HUES48 (cell line): ENCODE measurements around the gene FAM171A2.

Source experiments
- H3K27ac ChIP-seq: one replicate; pipeline ENCODE4 v1.7.0; 2013; ENCODE audit warnings: low read depth, low read length, inconsistent platforms
- H3K27me3 ChIP-seq: 2 replicates; pipeline ENCODE4 v1.6.1; 2013; ENCODE audit warnings: mild to moderate bottlenecking, low read length; ENCODE audit not compliant: control insufficient read depth, insufficient read depth
- H3K36me3 ChIP-seq: 2 replicates; pipeline ENCODE4 v1.6.1; 2013; ENCODE audit warnings: low read length; ENCODE audit not compliant: control insufficient read depth, insufficient read depth
- H3K4me1 ChIP-seq: 2 replicates; pipeline ENCODE4 v1.6.1; 2013; ENCODE audit warnings: mild to moderate bottlenecking, low read length; ENCODE audit not compliant: control insufficient read depth, insufficient read depth
- H3K4me3 ChIP-seq: 2 replicates; pipeline ENCODE4 v1.5.1; 2013; ENCODE audit warnings: mild to moderate bottlenecking, low read depth, low read length
- H3K9ac ChIP-seq: 2 replicates; pipeline ENCODE4 v1.6.1; 2013; ENCODE audit warnings: mild to moderate bottlenecking, low read depth, low read length, moderate library complexity
- H3K9me3 ChIP-seq: 2 replicates; pipeline ENCODE4 v1.6.1; 2013; ENCODE audit warnings: low read length; ENCODE audit not compliant: control insufficient read depth, insufficient read depth

The FAM171A2 gene

DNA sequence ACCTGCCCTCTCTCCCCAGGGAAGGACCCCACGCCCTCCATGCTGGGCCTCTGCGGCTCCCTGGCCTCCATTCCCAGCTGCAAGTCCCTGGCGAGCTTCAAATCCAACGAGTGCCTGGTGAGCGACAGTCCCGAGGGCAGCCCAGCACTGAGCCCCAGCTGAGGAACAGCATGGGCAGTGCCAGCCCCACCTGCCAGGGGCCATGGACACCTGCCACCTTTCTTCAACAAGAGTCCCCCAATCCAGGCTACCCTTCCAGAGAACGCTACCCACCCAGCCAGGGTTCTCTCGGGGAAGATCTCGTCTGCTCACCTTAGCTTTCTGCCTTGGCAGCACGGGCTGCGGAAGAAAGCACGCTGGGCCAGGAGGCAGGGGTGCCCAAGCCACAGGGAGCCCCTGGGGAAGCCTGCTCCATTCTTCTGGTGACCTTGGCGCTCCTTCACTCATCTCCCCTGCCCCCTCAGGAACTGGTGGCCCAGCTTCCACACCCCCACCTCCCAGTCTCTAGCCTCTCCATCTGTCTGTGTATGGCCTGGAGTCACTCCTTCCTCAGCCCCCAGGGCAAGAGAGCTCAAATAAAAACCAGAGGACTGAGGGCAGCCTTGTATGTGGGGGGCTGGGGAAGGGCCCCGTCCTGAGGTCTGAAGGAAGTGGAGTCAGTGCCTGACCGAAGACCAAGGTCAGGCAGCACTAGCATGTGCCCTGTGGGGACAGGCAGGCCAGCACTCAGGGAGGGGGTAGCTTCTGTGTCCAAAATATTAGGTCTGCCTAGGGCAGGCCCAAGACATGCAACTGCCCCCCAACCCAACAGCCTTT is 45.4 kb downstream of the FAM171A2 start:
- no peak overlapping the region for H3K27ac ChIP-seq

DNA sequence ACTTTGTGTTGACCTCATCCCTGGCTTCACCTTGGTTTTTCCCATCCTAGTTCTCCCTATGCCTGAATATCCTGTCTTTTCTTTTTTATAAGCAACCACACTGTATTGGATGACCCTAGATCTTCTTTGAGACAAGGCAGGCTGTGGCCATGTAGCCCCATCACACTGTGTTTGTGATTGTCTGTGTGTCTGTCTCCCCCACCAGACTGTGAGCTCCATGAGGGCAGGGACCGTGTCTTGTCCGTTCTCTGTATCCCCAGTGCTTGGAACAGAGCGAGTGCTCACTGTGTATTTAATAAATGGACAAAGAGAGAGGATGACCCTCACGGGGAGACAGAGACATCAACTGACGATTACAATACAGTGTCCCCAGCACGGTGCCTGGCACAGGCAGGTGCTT is 46.1 kb downstream of the FAM171A2 start:
- H3K36me3 ChIP-seq = peaks cover 34% of the 10 kb centered on the region
- H3K4me1 ChIP-seq = no peaks in the 10 kb centered on the region
- H3K27ac ChIP-seq = no peak overlapping the region
- H3K27me3 ChIP-seq = peaks cover 25% of the 10 kb centered on the region
- H3K4me3 ChIP-seq = no peak overlapping the region
- H3K9ac ChIP-seq = no peak overlapping the region
- H3K9me3 ChIP-seq = no peaks in the 10 kb centered on the region

More for the DNA sequence above, 45.4 kb downstream of the FAM171A2 start:
- no peak overlapping the region for H3K4me3 ChIP-seq
- no peaks in the 10 kb centered on the region for H3K4me1 ChIP-seq
- peaks cover 35% of the 10 kb centered on the region for H3K36me3 ChIP-seq
- peaks cover 25% of the 10 kb centered on the region for H3K27me3 ChIP-seq
- H3K9ac ChIP-seq = no peak overlapping the region
- no peaks in the 10 kb centered on the region for H3K9me3 ChIP-seq

DNA sequence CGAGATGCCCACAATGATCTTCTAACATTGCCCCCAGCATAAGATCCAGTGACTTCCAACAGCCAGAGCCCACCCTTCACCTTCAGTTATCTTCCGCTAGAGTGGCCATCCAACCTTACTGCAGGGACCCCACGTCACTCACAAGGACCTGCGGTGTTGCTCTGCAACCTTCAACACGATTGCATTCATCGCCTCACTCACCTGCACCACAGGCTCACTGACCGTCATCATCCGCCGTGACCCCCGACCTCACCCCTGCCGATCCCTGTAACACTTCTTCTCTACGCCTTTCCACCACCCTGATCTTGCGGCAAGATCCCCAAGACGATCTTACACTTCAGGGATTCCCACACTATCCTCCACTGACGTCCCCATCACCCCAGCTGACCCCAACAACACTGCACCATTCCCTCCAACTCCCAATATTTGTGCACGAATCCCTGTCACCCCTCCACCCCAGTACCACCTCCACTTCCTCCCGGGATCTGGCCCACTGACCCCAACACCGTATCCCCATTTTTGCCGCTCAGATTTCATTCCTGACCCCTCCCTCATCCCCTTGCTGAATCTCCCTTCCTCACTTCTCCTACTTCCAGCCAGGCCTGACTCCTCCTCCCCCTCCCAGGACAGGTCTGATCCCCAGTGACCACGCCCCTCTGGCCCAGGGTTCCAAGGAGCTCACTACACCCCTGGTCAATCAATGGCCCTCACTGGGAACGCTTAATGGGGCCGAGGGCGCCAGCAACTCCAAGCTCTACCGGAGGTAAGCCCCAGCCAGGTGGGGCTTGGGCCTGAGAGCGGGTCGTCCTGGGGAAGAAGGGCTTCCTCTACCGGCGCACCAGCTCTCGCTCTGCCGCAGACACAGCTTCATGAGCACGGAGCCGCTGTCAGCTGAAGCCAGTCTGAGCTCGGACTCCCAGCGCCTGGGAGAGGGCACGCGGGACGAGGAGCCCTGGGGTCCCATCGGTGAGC is 47.6 kb downstream of the FAM171A2 start:
- peak overlapping the region; percentile 54 for H3K4me3 ChIP-seq
- H3K4me1 ChIP-seq = peaks cover 6% of the 10 kb centered on the region; the same call in 1 of the 2 replicates
- peaks cover 25% of the 10 kb centered on the region for H3K27me3 ChIP-seq
- H3K9me3 ChIP-seq = no peaks in the 10 kb centered on the region
- peak overlapping the region; percentile 59 for H3K27ac ChIP-seq
- peaks cover 19% of the 10 kb centered on the region for H3K36me3 ChIP-seq
- H3K9ac ChIP-seq = 0 out of 2 replicates have a peak overlapping the region, but pooled peaks have one; percentile 15

DNA sequence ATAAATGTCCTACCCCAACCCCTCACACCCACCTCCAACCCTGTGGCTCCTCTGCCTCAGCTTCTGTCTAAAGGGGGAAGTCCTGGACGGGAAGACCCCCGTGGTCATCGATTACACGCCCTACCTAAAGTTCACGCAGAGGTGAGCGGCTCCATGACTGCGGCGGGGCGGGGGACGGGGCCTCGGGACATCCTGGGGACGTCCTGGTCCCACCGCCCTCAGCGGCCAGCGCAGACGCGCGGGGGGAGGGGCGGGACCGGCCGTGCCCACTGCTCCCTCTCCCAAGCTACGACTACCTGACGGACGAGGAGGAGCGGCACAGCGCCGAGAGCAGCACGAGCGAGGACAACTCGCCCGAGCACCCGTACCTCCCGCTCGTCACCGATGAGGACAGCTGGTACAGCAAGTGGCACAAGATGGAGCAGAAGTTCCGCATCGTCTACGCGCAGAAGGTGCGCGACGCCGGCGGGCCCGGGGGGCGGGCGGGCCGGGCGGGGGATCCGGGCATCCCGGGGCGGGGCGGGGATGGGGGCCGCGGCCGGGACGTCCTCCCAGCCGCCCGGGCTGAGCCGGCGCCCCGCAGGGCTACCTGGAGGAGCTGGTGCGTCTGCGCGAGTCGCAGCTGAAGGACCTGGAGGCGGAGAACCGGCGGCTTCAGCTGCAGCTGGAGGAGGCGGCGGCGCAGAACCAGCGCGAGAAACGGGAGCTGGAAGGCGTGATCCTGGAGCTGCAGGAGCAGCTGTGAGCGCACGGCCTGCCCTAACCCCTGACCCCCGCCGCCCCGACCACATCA is 48.6 kb downstream of the FAM171A2 start:
- Histone ChIP-seq H3K36me3 (peaks cover 9% of the 10 kb centered on the region), H3K9ac (no peak overlapping the region), H3K27ac (no peak overlapping the region), H3K4me1 (peaks cover 12% of the 10 kb centered on the region; the same call in 1 of the 2 replicates), H3K4me3 (peak overlapping the region; percentile 54), H3K27me3 (peaks cover 25% of the 10 kb centered on the region), H3K9me3 (no peaks in the 10 kb centered on the region)

DNA sequence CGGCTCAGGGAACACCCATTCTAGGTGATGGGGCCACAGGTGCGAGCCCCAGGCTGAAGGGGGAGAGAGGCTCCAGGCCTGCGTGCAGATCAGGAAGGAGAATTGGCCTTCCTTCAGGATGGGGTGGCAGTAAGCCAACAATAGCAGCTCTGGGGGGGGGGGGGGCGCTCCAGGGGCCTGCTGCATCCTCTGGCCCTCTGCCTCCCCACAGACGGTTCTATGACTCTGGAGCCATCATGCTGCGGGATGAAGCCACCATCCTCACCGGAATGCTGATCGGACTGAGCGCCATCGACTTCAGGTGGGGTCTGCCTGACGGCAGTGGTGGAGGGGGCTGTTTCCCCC is 49.2 kb downstream of the FAM171A2 start:
- H3K4me3 ChIP-seq = peak overlapping the region; percentile 54

DNA sequence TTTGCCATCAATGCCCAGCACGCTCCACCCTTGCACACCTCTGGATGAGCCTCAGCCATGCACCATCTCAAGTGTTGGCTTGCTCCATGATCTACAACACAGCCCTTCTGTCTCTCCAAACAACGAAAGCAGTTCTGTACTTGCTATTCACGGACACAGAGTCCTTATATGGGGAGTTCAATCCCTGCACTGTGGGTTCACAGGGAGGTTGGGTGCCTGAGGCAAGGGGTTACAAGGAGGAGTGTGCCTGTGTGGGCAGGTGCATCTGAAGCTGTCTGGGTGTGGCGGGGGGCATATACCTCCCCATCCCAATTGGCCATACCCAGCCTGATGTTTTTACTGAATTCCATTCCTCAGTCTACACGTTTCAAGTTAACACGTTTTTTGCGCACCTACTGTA is 49.6 kb downstream of the FAM171A2 start:
- Histone ChIP-seq H3K9me3 (no peaks in the 10 kb centered on the region), H3K4me3 (no peak overlapping the region), H3K27me3 (peaks cover 25% of the 10 kb centered on the region), H3K27ac (no peak overlapping the region), H3K36me3 (no peaks in the 10 kb centered on the region), H3K9ac (no peak overlapping the region), H3K4me1 (peaks cover 18% of the 10 kb centered on the region)

More for the DNA sequence above, 49.2 kb downstream of the FAM171A2 start:
- H3K9me3 ChIP-seq = no peaks in the 10 kb centered on the region
- H3K27me3 ChIP-seq = peaks cover 25% of the 10 kb centered on the region
- H3K9ac ChIP-seq = no peak overlapping the region
- peaks cover 13% of the 10 kb centered on the region; the same call in 1 of the 2 replicates for H3K4me1 ChIP-seq
- peaks cover 3% of the 10 kb centered on the region for H3K36me3 ChIP-seq
- H3K27ac ChIP-seq = no peak overlapping the region

DNA sequence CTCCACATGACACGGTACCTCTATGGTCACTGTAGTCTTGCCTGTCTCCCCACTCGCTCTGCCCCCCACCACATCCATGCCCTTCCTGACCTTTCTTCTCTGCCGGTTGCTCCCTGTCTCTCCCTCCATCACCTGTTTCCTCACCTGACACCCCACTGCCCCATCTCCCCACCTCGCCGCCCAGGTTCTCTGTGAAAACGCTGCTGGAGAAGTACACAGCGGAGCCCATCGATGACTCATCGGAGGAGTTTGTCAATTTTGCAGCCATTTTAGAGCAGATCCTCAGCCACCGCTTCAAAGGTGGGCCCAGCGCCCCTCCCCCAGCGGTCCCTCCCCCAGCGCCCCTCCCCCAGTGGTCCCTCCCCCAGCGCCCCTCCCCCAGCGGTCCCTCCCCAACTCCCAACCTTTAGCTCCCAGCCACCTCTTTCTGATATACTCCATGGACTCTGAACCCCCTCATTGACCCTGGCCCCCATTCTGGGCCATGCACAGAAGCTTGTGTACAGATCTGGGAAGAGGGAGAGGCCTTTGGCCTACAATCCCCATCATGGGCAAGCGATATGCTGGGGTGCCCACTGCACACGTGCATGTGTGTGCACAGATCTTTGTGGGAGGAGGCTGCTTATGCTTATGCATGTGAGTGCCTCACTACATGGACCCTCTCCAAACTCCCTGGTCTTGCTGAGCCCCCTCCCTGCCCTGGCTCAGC is 51.1 kb downstream of the FAM171A2 start:
- H3K9me3 ChIP-seq = no peaks in the 10 kb centered on the region
- no peak overlapping the region for H3K9ac ChIP-seq
- H3K27me3 ChIP-seq = peaks cover 25% of the 10 kb centered on the region
- H3K27ac ChIP-seq = no peak overlapping the region
- H3K4me1 ChIP-seq = peaks cover 20% of the 10 kb centered on the region
- no peaks in the 10 kb centered on the region for H3K36me3 ChIP-seq
- H3K4me3 ChIP-seq = no peak overlapping the region

DNA sequence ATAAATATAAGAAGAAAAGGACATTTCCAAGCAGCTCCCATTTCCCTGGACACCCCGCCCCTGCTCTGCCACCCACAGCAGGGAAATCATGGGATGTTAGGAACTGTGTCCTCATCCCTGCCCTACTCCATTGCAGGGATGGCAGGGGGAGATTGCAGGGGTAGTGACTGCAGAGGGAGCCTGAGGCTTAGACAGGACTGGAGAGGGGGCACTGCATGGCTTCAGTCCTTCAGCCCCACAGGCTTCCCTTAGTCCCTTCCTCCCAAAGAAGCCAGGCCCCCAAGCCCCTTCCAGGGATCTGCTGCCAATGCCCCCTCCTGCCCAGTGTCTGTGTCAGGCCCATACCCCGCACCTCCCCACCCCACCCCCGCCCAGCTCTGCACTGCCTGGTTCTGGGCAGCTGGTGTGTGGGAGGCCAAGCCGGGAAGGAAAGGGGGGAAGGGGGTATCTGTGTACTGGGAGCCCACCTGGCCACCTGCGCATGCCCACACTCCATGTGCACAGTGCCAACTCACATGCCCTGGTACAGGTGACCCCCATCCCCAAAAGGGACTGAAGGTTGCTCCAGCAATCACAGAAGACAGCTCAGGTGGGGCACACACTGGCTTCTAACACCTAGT is 52.0 kb downstream of the FAM171A2 start:
- peaks cover 20% of the 10 kb centered on the region for H3K27me3 ChIP-seq
- no peak overlapping the region for H3K27ac ChIP-seq
- peaks cover 25% of the 10 kb centered on the region for H3K4me1 ChIP-seq
- no peaks in the 10 kb centered on the region for H3K36me3 ChIP-seq
- no peak overlapping the region for H3K4me3 ChIP-seq
- no peaks in the 10 kb centered on the region for H3K9me3 ChIP-seq
- H3K9ac ChIP-seq = no peak overlapping the region

DNA sequence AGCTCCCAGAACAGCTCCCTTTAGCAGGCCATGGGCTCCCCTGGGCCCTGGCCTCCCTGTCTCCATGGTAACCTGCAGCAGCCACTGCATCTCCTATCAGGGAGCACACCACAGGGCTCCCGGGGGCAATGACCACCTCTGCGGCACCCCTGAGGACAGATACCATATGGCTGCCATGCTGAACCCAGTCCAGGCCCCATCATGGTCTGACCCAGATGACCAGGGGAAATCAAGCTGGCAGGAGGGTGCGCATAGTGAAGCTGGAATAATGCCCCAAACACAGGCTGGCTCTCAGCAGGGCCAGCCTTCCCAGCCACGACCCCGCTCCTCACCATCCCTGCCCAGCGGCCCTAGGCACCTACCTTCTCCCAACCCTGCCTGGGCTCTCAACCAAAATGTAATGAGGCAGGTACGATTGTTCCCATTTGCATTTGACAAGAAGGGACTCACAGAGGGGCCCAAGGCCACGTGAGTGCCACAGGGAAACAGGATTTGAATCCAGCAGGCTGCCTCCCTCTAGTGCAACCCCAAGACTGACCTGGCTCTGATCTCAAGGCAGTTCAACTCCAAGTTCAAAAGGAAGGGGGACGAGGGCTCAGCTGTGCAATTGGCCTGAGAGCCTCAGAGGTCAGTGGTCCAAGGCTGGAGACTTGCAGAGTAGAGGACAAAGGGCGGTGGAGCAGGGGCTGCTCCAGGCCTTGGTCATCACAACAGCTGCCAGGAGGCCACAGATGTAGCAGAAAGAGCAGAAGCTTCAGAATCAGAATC is 52.9 kb downstream of the FAM171A2 start:
- Histone ChIP-seq H3K4me1 (peaks cover 25% of the 10 kb centered on the region), H3K36me3 (no peaks in the 10 kb centered on the region), H3K4me3 (no peak overlapping the region), H3K9me3 (no peaks in the 10 kb centered on the region), H3K27me3 (peaks cover 16% of the 10 kb centered on the region), H3K27ac (no peak overlapping the region), H3K9ac (no peak overlapping the region)
